HCT116 (cell line): ENCODE data around the gene FOXC2. TPM values are rescaled to one million over a fixed set of nuclear protein-coding genes. Genes with fewer than 3 reads are reported as not detected.

Source experiments
- ATAC-seq: fragments of 200-7000 bp; cut with Tn5 transposase; 2 replicates; pipeline ENCODE4 v1.9.1; 2020; ENCODE audit warnings: mild to moderate bottlenecking, moderate library complexity
- BruUV-seq: library from RNA; stranded (reverse); fragments of 400-500 nt; replicated peaks from 2 replicates; lab custom pipeline; 2021; lab: Mats Ljungman, UMichigan
- CTCF ChIA-PET: fragments of 300-600 bp; sonication (Branson Sonifier 250); formaldehyde crosslinking; loops from one replicate; lab custom pipeline; 2021; ENCODE audit warnings: antibody characterized with exemption; lab: Charles Lee
- POLR2A ChIA-PET: fragments of 300-600, 350-600 bp; sonication (Branson Sonifier 250); formaldehyde crosslinking; loops from one replicate; lab custom pipeline; 2021; ENCODE audit warnings: antibody characterized with exemption; lab: Charles Lee
- RAD21 ChIA-PET, 2 experiments: fragments of 300-600 bp; sonication (Branson Sonifier 250); formaldehyde crosslinking; loops; one replicate each; lab custom pipeline; 2023; ENCODE audit warnings: low total read pairs in 2 of 2; ENCODE audit not compliant: uncharacterized antibody in 2 of 2, unreplicated experiment in 2 of 2, low non-redundant PET in 1 of 2; lab: Charles Lee
- DNase-seq: peaks from one replicate; pipeline ENCODE4 v3.0.0-alpha.2; 2010; ENCODE audit warnings: low read depth, low spot score
- H2AFZ ChIP-seq: fragments of 200-600 bp; shearing (Covaris generic), sonication (generic); 2 replicates; pipeline ENCODE4 v1.6.1; 2017; ENCODE audit warnings: low read depth, mixed run types, mixed read lengths, antibody characterized with exemption, low read length; ENCODE audit not compliant: poor library complexity, severe bottlenecking
- H3K27ac ChIP-seq: 2 replicates; pipeline ENCODE4 v1.5.1; 2012; ENCODE audit warnings: low read depth, low read length
- H3K27me3 ChIP-seq: fragments of 200-600 bp; sonication (generic); 2 replicates; pipeline ENCODE4 v1.6.1; 2016; ENCODE audit warnings: mixed run types, low read length, mixed read lengths; ENCODE audit not compliant: insufficient read depth
- H3K36me3 ChIP-seq, 2 experiments: fragments of 200-500 bp in 1 of 2; fragments of 200-600 bp in 1 of 2; sonication (Bioruptor generic) in 1 of 2; sonication (generic) in 1 of 2; 2 replicates each; pipeline versions ENCODE4 v1.5.1 to v1.6.1; 2014 to 2016; ENCODE audit warnings: low read length in 2 of 2, inconsistent platforms in 1 of 2, mixed read lengths in 1 of 2, mixed run types in 1 of 2; ENCODE audit not compliant: insufficient read depth in 2 of 2, control insufficient read depth in 1 of 2
- H3K4me1 ChIP-seq, 2 experiments: fragments of 200-600 bp in 1 of 2; sonication (generic) in 1 of 2; 2 replicates each; pipeline versions ENCODE4 v1.5.1 to v1.6.1; 2012 to 2017; ENCODE audit warnings: low read length in 2 of 2, inconsistent platforms in 1 of 2, mild to moderate bottlenecking in 1 of 2, mixed read lengths in 1 of 2, mixed run types in 1 of 2, moderate library complexity in 1 of 2; ENCODE audit not compliant: insufficient read depth in 2 of 2, control insufficient read depth in 1 of 2
- H3K4me2 ChIP-seq: fragments of 200-600 bp; sonication (generic); 2 replicates; pipeline ENCODE4 v1.6.1; 2017; ENCODE audit warnings: mixed run types, low read length, mixed read lengths
- H3K4me3 ChIP-seq, 2 experiments: fragments of 200-600 bp in 1 of 2; sonication (generic) in 1 of 2; replicated peaks in 1 of 2; 2 replicates each; pipeline ENCODE4 v1.5.1; 2011 to 2016; ENCODE audit warnings: low read length in 2 of 2, control low read depth in 1 of 2, low read depth in 1 of 2, mild to moderate bottlenecking in 1 of 2, mixed read lengths in 1 of 2, mixed run types in 1 of 2
- H3K79me2 ChIP-seq: fragments of 200-600 bp; sonication (generic); 2 replicates; pipeline ENCODE4 v1.6.1; 2017; ENCODE audit warnings: mild to moderate bottlenecking, mixed run types, low read length, moderate library complexity, mixed read lengths; ENCODE audit not compliant: insufficient read depth
- H3K9ac ChIP-seq: fragments of 200-600 bp; sonication (generic); 2 replicates; pipeline ENCODE4 v1.6.1; 2016; ENCODE audit warnings: low read length, mixed read lengths
- H3K9me2 ChIP-seq: fragments of 200-600 bp; sonication (generic), shearing (Covaris generic); 2 replicates; pipeline ENCODE4 v1.6.1; 2017; ENCODE audit warnings: mixed run types, mild to moderate bottlenecking, moderate library complexity; ENCODE audit not compliant: insufficient read depth
- H3K9me3 ChIP-seq, 2 experiments: fragments of 200-500 bp in 1 of 2; fragments of 200-600 bp in 1 of 2; sonication (Bioruptor generic) in 1 of 2; sonication (generic) in 1 of 2; 2 replicates each; pipeline ENCODE4 v1.6.1; 2014 to 2017; ENCODE audit warnings: low read length in 2 of 2, mixed read lengths in 2 of 2, inconsistent platforms in 1 of 2, low read depth in 1 of 2, mild to moderate bottlenecking in 1 of 2, mixed run types in 1 of 2, moderate library complexity in 1 of 2; ENCODE audit not compliant: control insufficient read depth in 1 of 2, insufficient read depth in 1 of 2
- H4K20me1 ChIP-seq: fragments of 200-600 bp; sonication (generic), shearing (Covaris generic); 2 replicates; pipeline ENCODE4 v1.6.1; 2017; ENCODE audit warnings: mixed run types, mild to moderate bottlenecking, moderate library complexity; ENCODE audit not compliant: insufficient read depth
- CBX3 ChIP-seq: IDR thresholded peaks from 2 replicates; pipeline ENCODE4 v1.6.1; 2012; ENCODE audit warnings: low read depth
- CEBPB ChIP-seq: IDR thresholded peaks from 2 replicates; pipeline ENCODE4 v1.6.1; 2012; ENCODE audit warnings: low read depth
- EZH2 ChIP-seq: fragments of 200-600 bp; sonication (generic); IDR thresholded peaks from 2 replicates; pipeline ENCODE4 v1.6.1; 2017; ENCODE audit warnings: antibody characterized with exemption, mixed run types
- EZH2phosphoT487 ChIP-seq: fragments of 200-600 bp; IDR thresholded peaks from 2 replicates; pipeline ENCODE4 v1.6.1; 2018; ENCODE audit warnings: antibody characterized with exemption, borderline replicate concordance
- JUND ChIP-seq: IDR thresholded peaks from 2 replicates; pipeline ENCODE4 v1.6.1; 2012
- POLR2A ChIP-seq: IDR thresholded peaks from 2 replicates; pipeline ENCODE4 v1.7.0; 2011; ENCODE audit warnings: borderline replicate concordance; ENCODE audit not compliant: insufficient read depth, insufficient read length; ENCODE audit errors: extremely low read depth
- RAD21 ChIP-seq: IDR thresholded peaks from 2 replicates; pipeline ENCODE4 v1.6.1; 2012; ENCODE audit warnings: low read depth, mild to moderate bottlenecking
- SRF ChIP-seq: IDR thresholded peaks from 2 replicates; pipeline ENCODE4 v1.6.1; 2012; ENCODE audit warnings: low read depth
- intact Hi-C: fragments of 100-400 bp; cut with micrococcal nuclease; formaldehyde crosslinking; loops from 2 replicates; pipeline ENCODE4 v1.10.0; 2022
- total RNA-seq: library from RNA; stranded (reverse); gene quantifications from one replicate; pipeline ENCODE4 v1.2.1, GENCODE V29; 2021; ENCODE audit not compliant: unreplicated experiment
- TF ChIP-seq, protein P1 (sequence below), 3 experiments: fragments of 200-600 bp in 1 of 3; sonication (generic) in 1 of 3; IDR thresholded peaks in 2 of 3; conservative IDR thresholded peaks in 1 of 3; 2 replicates each; pipeline ENCODE4 v1.5.1; 2012 to 2017; ENCODE audit warnings: low read depth in 2 of 3, low read length in 2 of 3, antibody characterized with exemption in 1 of 3, borderline replicate concordance in 1 of 3, control low read depth in 1 of 3, mild to moderate bottlenecking in 1 of 3, mixed read lengths in 1 of 3, mixed run types in 1 of 3, moderate library complexity in 1 of 3; ENCODE audit not compliant: insufficient read depth in 1 of 3

The FOXC2 gene
- total RNA-seq, 1 experiment from 2014 or later, result 0.22 TPM

DNA sequence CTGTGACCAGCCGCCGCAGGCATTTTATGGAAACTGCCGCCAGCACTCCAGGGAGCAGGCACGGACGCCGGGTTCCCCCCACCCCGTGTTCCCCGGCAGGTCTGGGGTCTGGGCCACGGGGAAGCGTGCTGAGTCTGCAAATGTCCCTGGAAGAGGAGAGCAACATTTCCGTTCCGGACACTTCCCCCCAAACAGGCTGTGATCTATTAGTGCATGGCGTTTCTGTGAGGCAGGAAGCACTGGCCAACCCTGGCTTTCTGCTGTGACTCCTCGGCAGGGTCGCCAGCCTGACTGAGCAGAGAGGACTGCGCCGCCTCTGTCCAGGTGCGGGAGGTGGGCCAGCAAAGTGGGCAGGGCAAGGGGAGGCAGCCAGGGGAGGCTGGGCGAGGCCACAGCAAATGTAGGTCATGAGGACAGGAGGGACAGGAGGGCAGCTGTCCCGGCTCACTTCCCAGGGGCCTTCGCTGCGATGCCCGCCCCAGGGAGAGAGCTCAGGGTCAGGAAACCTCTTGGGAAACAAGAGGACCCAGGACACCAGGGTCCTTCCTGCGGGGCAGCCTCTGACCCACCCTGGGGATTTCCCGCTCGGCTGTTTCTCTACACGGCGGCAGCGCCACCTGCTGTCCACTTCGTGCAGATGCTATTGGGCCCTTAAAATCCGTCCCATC is 46.8 kb upstream of the FOXC2 start:
- peak; percentile 95 for TF ChIP-seq RAD21
- no peak for TF ChIP-seq SRF
- TF ChIP-seq CEBPB, result no peak
- TF ChIP-seq POLR2A, result no peak
- no peak for TF ChIP-seq EZH2
- TF ChIP-seq, protein P1, sequence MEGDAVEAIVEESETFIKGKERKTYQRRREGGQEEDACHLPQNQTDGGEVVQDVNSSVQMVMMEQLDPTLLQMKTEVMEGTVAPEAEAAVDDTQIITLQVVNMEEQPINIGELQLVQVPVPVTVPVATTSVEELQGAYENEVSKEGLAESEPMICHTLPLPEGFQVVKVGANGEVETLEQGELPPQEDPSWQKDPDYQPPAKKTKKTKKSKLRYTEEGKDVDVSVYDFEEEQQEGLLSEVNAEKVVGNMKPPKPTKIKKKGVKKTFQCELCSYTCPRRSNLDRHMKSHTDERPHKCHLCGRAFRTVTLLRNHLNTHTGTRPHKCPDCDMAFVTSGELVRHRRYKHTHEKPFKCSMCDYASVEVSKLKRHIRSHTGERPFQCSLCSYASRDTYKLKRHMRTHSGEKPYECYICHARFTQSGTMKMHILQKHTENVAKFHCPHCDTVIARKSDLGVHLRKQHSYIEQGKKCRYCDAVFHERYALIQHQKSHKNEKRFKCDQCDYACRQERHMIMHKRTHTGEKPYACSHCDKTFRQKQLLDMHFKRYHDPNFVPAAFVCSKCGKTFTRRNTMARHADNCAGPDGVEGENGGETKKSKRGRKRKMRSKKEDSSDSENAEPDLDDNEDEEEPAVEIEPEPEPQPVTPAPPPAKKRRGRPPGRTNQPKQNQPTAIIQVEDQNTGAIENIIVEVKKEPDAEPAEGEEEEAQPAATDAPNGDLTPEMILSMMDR (IDR thresholded peaks at IDR 0.05 in 2 of 3, conservative IDR thresholded peaks at IDR 0.05 in 1 of 3; ENCODE audit: borderline replicate concordance in 1 of 3, insufficient read depth in 1 of 3, low read depth in 2 of 3, low read length in 2 of 3), result peak; percentile 95 to 97 (median 97)
- no peak for TF ChIP-seq JUND
- no peak for TF ChIP-seq EZH2phosphoT487
- TF ChIP-seq CBX3, result no peak
- no TSS peak for BruUV-seq
- Histone ChIP-seq H3K4me1 (peaks cover 4 to 13% of the 10 kb centered on the region in 2 experiments; a peak in 3 of 4 replicates), H2AFZ (no peak overlapping the region), H3K27me3 (no peaks in the 10 kb centered on the region), H4K20me1 (no peaks in the 10 kb centered on the region), H3K9ac (no peak overlapping the region), H3K9me2 (no peaks in the 10 kb centered on the region), H3K36me3 (no peaks in the 10 kb centered on the region), H3K4me2 (peak overlapping the region; percentile 59), H3K9me3 (no peaks in the 10 kb centered on the region), H3K79me2 (no peaks in the 10 kb centered on the region), H3K27ac (no peak overlapping the region; the same call in 1 of the 2 replicates), H3K4me3 (peak overlapping the region in 1 of 2 experiments; percentile 8; a peak in 1 of 4 replicates)
- ATAC-seq (peak; percentile 79), DNase-seq (peak; percentile 63)
- intact Hi-C loops, result loop anchor here (1.0 to 2.0 kb wide), 3 partner anchors 361 to 475 kb away; no protein-coding TSS in a partner anchor
- ChIA-PET POLR2A (no interaction called here), RAD21 (interaction anchor here in 1 of 2 experiments (0.9 to 1.3 kb wide), 2 partner anchors 267 to 698 kb away, joined by 3 to 4 read pairs; no protein-coding TSS in a partner anchor), CTCF (interaction anchor here (1.1 to 2.2 kb wide), 4 partner anchors 267 to 699 kb away, joined by 3 to 14 read pairs (median 8); no protein-coding TSS in a partner anchor)
